ENCODE measurements around the gene TP73. TPM values are rescaled to one million over a fixed set of nuclear protein-coding genes. Genes with fewer than 3 reads are reported as not detected.

TP73 gene
- total RNA-seq, 1 donor from 2014 or later = 2.2 TPM

GRCh38 chr1:3678361-3679097 lies 26.2 kb downstream of the TP73 start:
- Mint-ChIP-seq H3K4me3 (ENCODE audit: low read depth) (no peak overlapping the region), H3K9me3 (ENCODE audit: low read depth) (no peaks in the 10 kb centered on the region), H3K36me3 (ENCODE audit: insufficient read depth) (no peaks in the 10 kb centered on the region), H3K4me1 (ENCODE audit: low read depth) (peaks cover under 1% of the 10 kb centered on the region), H3K27ac (no peak overlapping the region), H3K27me3 (peaks cover 28% of the 10 kb centered on the region)
- no peak for DNase-seq (ENCODE audit: low spot score, unreplicated experiment)
- no peak for TF ChIP-seq CTCF (IDR thresholded peaks at IDR 0.05; ENCODE audit: unreplicated experiment)

GRCh38 chr1:3679098-3679555 lies 26.8 kb downstream of the TP73 start:
- DNase-seq (ENCODE audit: low spot score, unreplicated experiment) = no peak
- H3K4me3 Mint-ChIP-seq (ENCODE audit: low read depth) = no peak overlapping the region
- H3K4me1 Mint-ChIP-seq (ENCODE audit: low read depth) = no peaks in the 10 kb centered on the region
- H3K27me3 Mint-ChIP-seq = peaks cover 28% of the 10 kb centered on the region
- H3K27ac Mint-ChIP-seq = peak overlapping the region; percentile 53
- no peak for TF ChIP-seq CTCF (IDR thresholded peaks at IDR 0.05; ENCODE audit: unreplicated experiment)
- H3K9me3 Mint-ChIP-seq (ENCODE audit: low read depth) = no peaks in the 10 kb centered on the region
- no peaks in the 10 kb centered on the region for H3K36me3 Mint-ChIP-seq (ENCODE audit: insufficient read depth)

- Mint-ChIP-seq H3K4me3 (ENCODE audit: low read depth) (no peak overlapping the region), H3K27ac (no peak overlapping the region), H3K36me3 (ENCODE audit: insufficient read depth) (no peaks in the 10 kb centered on the region), H3K9me3 (ENCODE audit: low read depth) (no peaks in the 10 kb centered on the region), H3K4me1 (ENCODE audit: low read depth) (no peaks in the 10 kb centered on the region), H3K27me3 (peaks cover 28% of the 10 kb centered on the region)
- no peak for DNase-seq (ENCODE audit: low spot score, unreplicated experiment)
- no peak for TF ChIP-seq CTCF (IDR thresholded peaks at IDR 0.05; ENCODE audit: unreplicated experiment)
These were observed 27.6 kb downstream of the TP73 start for GRCh38 chr1:3679799-3680453.

GRCh38 chr1:3680488-3681230 lies 28.3 kb downstream of the TP73 start:
- H3K27me3 Mint-ChIP-seq = peaks cover 32% of the 10 kb centered on the region
- H3K36me3 Mint-ChIP-seq (ENCODE audit: insufficient read depth) = no peaks in the 10 kb centered on the region
- no peak overlapping the region for H3K27ac Mint-ChIP-seq
- no peak overlapping the region for H3K4me3 Mint-ChIP-seq (ENCODE audit: low read depth)
- DNase-seq (ENCODE audit: low spot score, unreplicated experiment) = no peak
- TF ChIP-seq CTCF (IDR thresholded peaks at IDR 0.05; ENCODE audit: unreplicated experiment) = no peak
- no peaks in the 10 kb centered on the region for H3K9me3 Mint-ChIP-seq (ENCODE audit: low read depth)
- H3K4me1 Mint-ChIP-seq (ENCODE audit: low read depth) = no peaks in the 10 kb centered on the region

GRCh38 chr1:3681231-3681897 lies 29.0 kb downstream of the TP73 start:
- H3K4me1 Mint-ChIP-seq (ENCODE audit: low read depth) = no peaks in the 10 kb centered on the region

More at GRCh38 chr1:3681231-3681897, 29.0 kb downstream of the TP73 start:
- H3K9me3 Mint-ChIP-seq (ENCODE audit: low read depth) = no peaks in the 10 kb centered on the region
- no peak for DNase-seq (ENCODE audit: low spot score, unreplicated experiment)
- H3K27me3 Mint-ChIP-seq = peaks cover 32% of the 10 kb centered on the region
- no peak overlapping the region for H3K4me3 Mint-ChIP-seq (ENCODE audit: low read depth)
- no peak overlapping the region for H3K27ac Mint-ChIP-seq
- no peaks in the 10 kb centered on the region for H3K36me3 Mint-ChIP-seq (ENCODE audit: insufficient read depth)
- TF ChIP-seq CTCF (IDR thresholded peaks at IDR 0.05; ENCODE audit: unreplicated experiment) = no peak
